ENCODE data around the gene NMT1.

The NMT1 gene

DNA sequence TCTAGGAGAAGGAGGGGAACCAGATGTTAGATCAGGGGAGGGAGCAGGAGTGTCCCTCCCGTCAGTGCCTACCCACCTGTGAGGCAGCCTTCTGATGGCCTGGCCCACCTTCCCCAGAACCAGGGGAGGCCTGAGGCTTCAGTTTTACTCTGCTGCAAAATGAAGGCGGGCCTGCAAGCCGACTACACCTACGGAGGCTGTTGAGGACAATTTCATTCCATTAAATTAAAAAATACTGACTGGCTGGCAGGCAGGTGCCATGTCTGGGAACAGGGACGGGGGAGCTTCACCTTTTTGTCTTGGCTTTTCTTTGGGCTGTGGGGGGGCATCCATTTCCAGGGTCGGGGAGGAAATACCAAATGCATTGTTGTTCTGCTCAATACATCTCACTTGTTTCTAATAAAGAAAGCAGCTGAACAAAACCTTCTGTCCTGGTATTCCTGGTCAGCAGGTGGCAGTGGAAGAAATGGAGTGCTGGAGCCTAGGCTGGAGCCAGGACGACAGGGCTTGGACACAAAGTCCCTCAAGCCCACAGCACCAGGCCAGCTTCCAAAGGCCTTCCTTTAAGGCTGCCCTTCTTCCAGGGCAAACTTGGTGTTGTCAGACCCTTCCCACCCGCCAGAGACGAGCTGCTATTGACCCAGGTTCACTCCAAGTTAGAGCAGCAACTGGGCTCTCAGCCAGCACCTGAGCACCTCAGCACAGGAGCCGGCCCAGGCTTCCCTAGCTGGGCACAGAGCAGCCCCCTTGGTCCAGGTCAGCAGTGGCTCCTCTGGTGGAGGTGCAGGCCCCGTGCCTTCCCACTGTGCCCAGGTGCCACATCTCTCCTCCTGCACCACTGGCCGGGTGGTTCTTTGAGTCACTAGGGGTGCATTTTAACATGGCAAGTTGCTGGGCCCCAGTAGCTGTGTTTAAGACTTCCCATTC, 47.7 kb downstream of the NMT1 start:
- Histone ChIP-seq H3K36me3 (replicated peaks) (peaks cover 52% of the 10 kb centered on the region), H3K27ac (no peak overlapping the region), H3K4me3 (ENCODE audit: low read depth, low read length) (no peak overlapping the region), H3K27me3 (replicated peaks) (no peaks in the 10 kb centered on the region)
- DNase-seq, result no peak
- TF ChIP-seq, protein P1, sequence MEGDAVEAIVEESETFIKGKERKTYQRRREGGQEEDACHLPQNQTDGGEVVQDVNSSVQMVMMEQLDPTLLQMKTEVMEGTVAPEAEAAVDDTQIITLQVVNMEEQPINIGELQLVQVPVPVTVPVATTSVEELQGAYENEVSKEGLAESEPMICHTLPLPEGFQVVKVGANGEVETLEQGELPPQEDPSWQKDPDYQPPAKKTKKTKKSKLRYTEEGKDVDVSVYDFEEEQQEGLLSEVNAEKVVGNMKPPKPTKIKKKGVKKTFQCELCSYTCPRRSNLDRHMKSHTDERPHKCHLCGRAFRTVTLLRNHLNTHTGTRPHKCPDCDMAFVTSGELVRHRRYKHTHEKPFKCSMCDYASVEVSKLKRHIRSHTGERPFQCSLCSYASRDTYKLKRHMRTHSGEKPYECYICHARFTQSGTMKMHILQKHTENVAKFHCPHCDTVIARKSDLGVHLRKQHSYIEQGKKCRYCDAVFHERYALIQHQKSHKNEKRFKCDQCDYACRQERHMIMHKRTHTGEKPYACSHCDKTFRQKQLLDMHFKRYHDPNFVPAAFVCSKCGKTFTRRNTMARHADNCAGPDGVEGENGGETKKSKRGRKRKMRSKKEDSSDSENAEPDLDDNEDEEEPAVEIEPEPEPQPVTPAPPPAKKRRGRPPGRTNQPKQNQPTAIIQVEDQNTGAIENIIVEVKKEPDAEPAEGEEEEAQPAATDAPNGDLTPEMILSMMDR (IDR thresholded peaks at IDR 0.05; ENCODE audit: low read depth, low read length, missing control alignments), result peak; percentile 14
- in situ Hi-C loops (cut with HindIII; ENCODE audit: low pct_ligation_motif_present, low sequenced_read_pairs), result no loop called here

DNA sequence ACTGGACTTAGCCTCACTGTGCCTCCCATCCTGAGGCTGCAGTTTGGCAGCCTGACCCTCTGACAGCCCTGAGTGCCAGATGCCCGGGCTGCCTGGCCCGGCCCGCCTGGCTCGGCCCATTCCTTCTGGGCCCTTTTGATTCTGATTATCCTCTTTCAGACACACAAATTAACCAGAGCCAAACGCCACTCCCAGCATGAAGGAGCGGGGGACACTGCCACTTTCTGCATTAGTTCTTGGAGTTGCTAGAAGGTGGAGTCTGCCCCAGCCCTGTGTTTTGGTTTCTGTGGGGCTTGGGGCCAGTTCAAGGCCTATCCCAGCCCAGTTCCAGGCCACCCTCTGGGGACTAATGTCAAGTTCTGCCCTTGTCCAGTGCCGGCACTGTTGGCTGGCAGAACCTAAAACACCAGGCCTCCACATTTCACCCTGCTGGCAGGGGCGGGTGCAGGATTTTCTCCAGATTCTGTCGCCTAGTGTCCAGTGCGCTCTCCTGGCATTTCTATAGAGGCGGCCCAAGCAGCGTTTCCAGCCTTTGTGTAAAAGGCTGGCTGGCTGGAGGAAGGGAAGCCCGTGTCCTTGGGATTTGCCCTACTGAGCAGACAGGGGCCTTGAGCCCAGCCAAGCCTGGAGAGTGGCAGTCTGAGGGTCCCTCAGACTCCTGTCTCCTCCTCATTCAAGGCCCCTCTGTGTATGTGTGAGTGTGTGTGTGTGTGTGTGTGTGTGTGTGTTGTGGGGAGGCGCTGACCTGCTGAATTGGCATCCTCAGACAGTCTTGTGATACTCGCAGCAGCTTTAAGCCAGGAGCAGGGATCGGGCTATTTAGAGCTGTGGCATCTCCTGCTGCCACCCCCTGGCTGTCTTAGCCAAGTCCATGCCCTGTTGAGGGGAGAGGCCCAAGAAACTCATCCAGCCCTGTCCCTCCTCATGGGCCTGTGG, 49.8 kb downstream of the NMT1 start:
- in situ Hi-C loops (cut with HindIII; ENCODE audit: low pct_ligation_motif_present, low sequenced_read_pairs), result no loop called here
- no peaks in the 10 kb centered on the region for H3K27me3 ChIP-seq (replicated peaks)
- DNase-seq, result no peak
- H3K36me3 ChIP-seq (replicated peaks), result peaks cover 33% of the 10 kb centered on the region
- H3K4me3 ChIP-seq (ENCODE audit: low read depth, low read length), result no peak overlapping the region
- TF ChIP-seq, protein P1 (IDR thresholded peaks at IDR 0.05; ENCODE audit: low read depth, low read length, missing control alignments), result peak; percentile 7
- H3K27ac ChIP-seq, result no peak overlapping the region

DNA sequence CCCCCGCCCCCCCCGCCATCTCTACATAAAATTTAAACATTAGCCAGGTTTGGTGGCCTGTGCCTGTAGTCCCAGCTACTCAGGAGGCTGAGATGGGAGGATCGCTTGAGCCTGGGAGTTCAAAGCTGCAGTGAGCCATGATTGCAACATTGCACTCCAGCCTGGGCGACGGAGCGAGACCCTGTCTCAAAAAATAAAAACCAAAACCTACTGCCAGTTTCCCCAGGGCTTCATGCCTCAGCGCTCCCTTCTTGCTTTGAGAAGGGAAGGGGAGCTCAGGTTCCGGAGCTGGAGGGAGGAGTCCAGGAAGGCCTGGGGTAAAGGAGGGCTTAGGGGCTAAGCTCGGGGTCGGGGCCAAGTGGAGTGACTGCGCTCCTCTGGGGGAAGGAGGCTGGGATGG, 50.7 kb downstream of the NMT1 start:
- in situ Hi-C loops (cut with HindIII; ENCODE audit: low pct_ligation_motif_present, low sequenced_read_pairs), result no loop called here
- TF ChIP-seq, protein P1 (IDR thresholded peaks at IDR 0.05; ENCODE audit: low read depth, low read length, missing control alignments), result no peak
- Histone ChIP-seq H3K4me3 (ENCODE audit: low read depth, low read length) (no peak overlapping the region), H3K36me3 (replicated peaks) (peaks cover 24% of the 10 kb centered on the region), H3K27me3 (replicated peaks) (no peaks in the 10 kb centered on the region), H3K27ac (no peak overlapping the region)
- no peak for DNase-seq

DNA sequence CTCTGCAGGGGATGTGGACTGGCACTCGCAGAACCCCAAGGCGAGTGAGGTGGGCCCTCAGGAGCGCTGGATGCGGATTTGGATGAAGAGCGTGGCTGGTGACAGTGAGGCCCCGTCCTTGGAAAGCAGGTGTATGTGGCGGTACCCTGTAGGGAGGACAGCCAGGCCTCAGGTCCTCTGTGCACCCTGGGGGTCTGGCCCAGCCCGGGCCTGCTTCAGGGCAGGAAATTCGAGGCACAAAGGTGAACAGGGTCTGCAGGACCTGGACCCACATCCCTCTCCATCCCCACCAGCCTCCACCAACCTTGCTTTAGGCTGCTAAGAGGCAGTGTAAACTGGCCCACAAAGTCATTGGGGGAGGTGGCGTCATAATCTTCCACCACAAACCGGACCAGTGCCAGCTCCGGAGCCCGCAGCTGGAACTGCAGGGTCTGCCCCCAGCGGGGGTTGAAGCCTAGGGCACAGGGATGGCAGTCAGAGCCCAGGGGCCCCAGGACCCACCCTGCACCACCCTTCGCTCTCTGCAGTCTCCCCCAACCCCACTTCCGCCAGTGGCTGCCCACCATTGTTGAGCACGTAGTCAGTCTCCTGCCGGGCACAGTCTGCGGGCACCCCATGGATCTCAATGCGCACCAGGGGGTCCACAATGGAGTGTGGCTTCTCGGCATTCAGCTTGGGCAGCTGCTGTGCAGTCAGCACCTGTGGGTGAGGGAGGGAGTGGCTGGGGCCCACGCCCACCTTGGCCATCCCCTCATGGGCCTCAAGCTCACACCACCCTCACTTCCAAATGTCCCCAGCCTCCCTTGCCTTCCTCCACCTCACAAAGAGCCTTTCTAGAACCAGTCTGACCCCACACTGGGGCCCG, 51.7 kb downstream of the NMT1 start:
- in situ Hi-C loops (cut with HindIII; ENCODE audit: low pct_ligation_motif_present, low sequenced_read_pairs), result no loop called here
- TF ChIP-seq, protein P1 (IDR thresholded peaks at IDR 0.05; ENCODE audit: low read depth, low read length, missing control alignments), result no peak
- H3K27me3 ChIP-seq (replicated peaks), result no peaks in the 10 kb centered on the region
- H3K4me3 ChIP-seq (ENCODE audit: low read depth, low read length), result no peak overlapping the region
- no peak for DNase-seq
- peaks cover 15% of the 10 kb centered on the region for H3K36me3 ChIP-seq (replicated peaks)
- H3K27ac ChIP-seq, result no peak overlapping the region

DNA sequence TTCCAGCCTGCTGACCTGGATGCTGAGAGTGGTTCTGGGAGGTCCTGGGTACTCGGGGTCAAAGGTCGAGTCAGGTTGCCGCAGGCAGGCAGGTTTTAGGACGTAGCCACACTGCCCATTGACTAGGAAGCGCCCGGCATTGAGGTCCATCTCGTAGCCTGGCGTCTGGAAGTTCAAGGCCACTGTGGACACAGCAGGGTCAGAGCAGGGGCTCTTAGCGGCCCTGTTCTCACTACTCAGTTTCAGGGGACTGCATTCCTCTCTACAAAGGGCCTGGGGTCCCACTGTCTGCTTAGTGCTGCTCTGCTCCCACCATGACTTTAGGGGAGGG, 52.3 kb downstream of the NMT1 start:
- TF ChIP-seq, protein P1 (IDR thresholded peaks at IDR 0.05; ENCODE audit: low read depth, low read length, missing control alignments), result no peak
- in situ Hi-C loops (cut with HindIII; ENCODE audit: low pct_ligation_motif_present, low sequenced_read_pairs), result no loop called here

More for the DNA sequence above, 52.3 kb downstream of the NMT1 start:
- DNase-seq, result no peak
- no peaks in the 10 kb centered on the region for H3K27me3 ChIP-seq (replicated peaks)
- H3K4me3 ChIP-seq (ENCODE audit: low read depth, low read length), result no peak overlapping the region
- H3K36me3 ChIP-seq (replicated peaks), result peaks cover 9% of the 10 kb centered on the region
- no peak overlapping the region for H3K27ac ChIP-seq

Measured in brain microvascular endothelial cell (primary cell).